WTC11 (cell line): ENCODE measurements around the gene ADCK2. TPM values are rescaled to one million over a fixed set of nuclear protein-coding genes. Genes with fewer than 3 reads are reported as not detected.

Experiments
- ATF1 ChIP-seq: sonication (generic); formaldehyde crosslinking; IDR thresholded peaks from 2 replicates; pipeline ENCODE4 v1.8.1; 2023; ENCODE audit warnings: mild to moderate bottlenecking, moderate library complexity, missing genetic modification reagents
- CREM ChIP-seq: sonication (generic); formaldehyde crosslinking; IDR thresholded peaks from 2 replicates; pipeline ENCODE4 v1.8.1; 2022; ENCODE audit warnings: mild to moderate bottlenecking, missing genetic modification reagents, moderate library complexity
- ELF4 ChIP-seq: sonication (generic); formaldehyde crosslinking; IDR thresholded peaks from 2 replicates; pipeline ENCODE4 v1.8.1; 2022; ENCODE audit warnings: low read depth, mild to moderate bottlenecking, moderate library complexity, missing genetic modification reagents
- GABPB1 ChIP-seq: sonication (generic); formaldehyde crosslinking; IDR thresholded peaks from 2 replicates; pipeline ENCODE4 v1.8.1; 2023; ENCODE audit warnings: mild to moderate bottlenecking, missing genetic modification reagents
- GTF2I ChIP-seq: fragments of 250-450 bp; sonication (Bioruptor Pico); conservative IDR thresholded peaks from 2 replicates; pipeline ENCODE4 v1.4.0; 2021; ENCODE audit warnings: mild to moderate bottlenecking
- HMGA2 ChIP-seq: fragments of 250-450 bp; sonication (Bioruptor Pico); IDR thresholded peaks from 2 replicates; pipeline ENCODE4 v1.4.0; 2021; ENCODE audit warnings: mild to moderate bottlenecking, moderate library complexity
- IRF2 ChIP-seq: sonication (generic); formaldehyde crosslinking; IDR thresholded peaks from 2 replicates; pipeline ENCODE4 v1.8.0; 2022; ENCODE audit warnings: low read depth, missing genetic modification reagents, borderline replicate concordance
- JUN ChIP-seq: sonication (generic); formaldehyde crosslinking; IDR thresholded peaks from 2 replicates; pipeline ENCODE4 v1.8.0; 2023; ENCODE audit warnings: mild to moderate bottlenecking, missing genetic modification reagents
- NFATC4 ChIP-seq: fragments of 250-450 bp; sonication (Bioruptor Pico); IDR thresholded peaks from 2 replicates; pipeline ENCODE4 v1.9.0; 2021; ENCODE audit warnings: mild to moderate bottlenecking
- NR1H2 ChIP-seq: sonication (generic); formaldehyde crosslinking; IDR thresholded peaks from 2 replicates; pipeline ENCODE4 v1.9.0; 2021; ENCODE audit warnings: mild to moderate bottlenecking, moderate library complexity, missing genetic modification reagents
- NR3C1 ChIP-seq: sonication (generic); formaldehyde crosslinking; conservative IDR thresholded peaks from 2 replicates; pipeline ENCODE4 v1.8.1; 2023; ENCODE audit warnings: low read depth, mild to moderate bottlenecking, missing genetic modification reagents
- RORB ChIP-seq: fragments of 250-450 bp; sonication (Bioruptor Pico); IDR thresholded peaks from 2 replicates; pipeline ENCODE4 v1.9.0; 2021; ENCODE audit warnings: mild to moderate bottlenecking
- SMAD4 ChIP-seq: sonication (generic); formaldehyde crosslinking; IDR thresholded peaks from 2 replicates; pipeline ENCODE4 v1.8.0; 2022; ENCODE audit warnings: mild to moderate bottlenecking, missing genetic modification reagents
- SOX15 ChIP-seq: fragments of 250-450 bp; sonication (Bioruptor Pico); IDR thresholded peaks from 2 replicates; pipeline ENCODE4 v1.9.0; 2021; ENCODE audit warnings: mild to moderate bottlenecking
- TEAD4 ChIP-seq: sonication (generic); formaldehyde crosslinking; IDR thresholded peaks from 2 replicates; pipeline ENCODE4 v1.8.0; 2022; ENCODE audit warnings: mild to moderate bottlenecking, missing genetic modification reagents
- ZNF232 ChIP-seq: sonication (generic); formaldehyde crosslinking; IDR thresholded peaks from 2 replicates; pipeline ENCODE4 v1.8.0; 2022; ENCODE audit warnings: mild to moderate bottlenecking, missing genetic modification reagents
- ZNF423 ChIP-seq: fragments of 250-450 bp; sonication (Bioruptor Pico); IDR thresholded peaks from 2 replicates; pipeline ENCODE4 v2.1.2; 2022; ENCODE audit warnings: mild to moderate bottlenecking, moderate library complexity
- total RNA-seq: library from RNA; stranded (reverse); gene quantifications from 3 replicates; pipeline ENCODE4 v1.2.3, GENCODE V29; 2021
- TF ChIP-seq, protein P1 (sequence below): sonication (generic); formaldehyde crosslinking; IDR thresholded peaks from 2 replicates; pipeline ENCODE4 v1.8.1; 2022; ENCODE audit warnings: mild to moderate bottlenecking, missing genetic modification reagents, moderate library complexity, borderline replicate concordance
- TF ChIP-seq, protein P2 (sequence below): sonication (generic); formaldehyde crosslinking; IDR thresholded peaks from 2 replicates; pipeline ENCODE4 v1.8.0; 2023; ENCODE audit warnings: mild to moderate bottlenecking, missing genetic modification reagents
- TF ChIP-seq, protein P3 (sequence below): sonication (generic); formaldehyde crosslinking; conservative IDR thresholded peaks from 2 replicates; pipeline ENCODE4 v1.8.1; 2022; ENCODE audit warnings: mild to moderate bottlenecking, missing genetic modification reagents
- TF ChIP-seq, protein P4 (sequence below): sonication (generic); formaldehyde crosslinking; IDR thresholded peaks from 2 replicates; pipeline ENCODE4 v1.8.1; 2022; ENCODE audit warnings: low read depth, missing genetic modification reagents, borderline replicate concordance
- TF ChIP-seq, protein P5 (sequence below): fragments of 200-600 bp; IDR thresholded peaks from 2 replicates; pipeline ENCODE4 v1.8.0; 2022; ENCODE audit warnings: antibody characterized with exemption
- TF ChIP-seq, protein P6 (sequence below): fragments of 250-450 bp; sonication (Bioruptor Pico); IDR thresholded peaks from 2 replicates; pipeline ENCODE4 v2.1.2; 2022; ENCODE audit warnings: mild to moderate bottlenecking, moderate library complexity
- TF ChIP-seq, protein P7 (sequence below): sonication (generic); formaldehyde crosslinking; IDR thresholded peaks from 2 replicates; pipeline ENCODE4 v1.8.1; 2023; ENCODE audit warnings: mild to moderate bottlenecking, missing genetic modification reagents, moderate library complexity
- TF ChIP-seq, protein P8 (sequence below): fragments of 250-450 bp; sonication (Bioruptor Pico); IDR thresholded peaks from 2 replicates; pipeline ENCODE4 v1.9.0; 2021; ENCODE audit warnings: moderate library complexity, mild to moderate bottlenecking, inconsistent platforms, borderline replicate concordance
- TF ChIP-seq, protein P9 (sequence below): sonication (generic); formaldehyde crosslinking; IDR thresholded peaks from 2 replicates; pipeline ENCODE4 v1.8.0; 2022; ENCODE audit warnings: mild to moderate bottlenecking, missing genetic modification reagents

ADCK2 gene
- total RNA-seq, 1 experiment from 2014 or later: 12.7 TPM

DNA sequence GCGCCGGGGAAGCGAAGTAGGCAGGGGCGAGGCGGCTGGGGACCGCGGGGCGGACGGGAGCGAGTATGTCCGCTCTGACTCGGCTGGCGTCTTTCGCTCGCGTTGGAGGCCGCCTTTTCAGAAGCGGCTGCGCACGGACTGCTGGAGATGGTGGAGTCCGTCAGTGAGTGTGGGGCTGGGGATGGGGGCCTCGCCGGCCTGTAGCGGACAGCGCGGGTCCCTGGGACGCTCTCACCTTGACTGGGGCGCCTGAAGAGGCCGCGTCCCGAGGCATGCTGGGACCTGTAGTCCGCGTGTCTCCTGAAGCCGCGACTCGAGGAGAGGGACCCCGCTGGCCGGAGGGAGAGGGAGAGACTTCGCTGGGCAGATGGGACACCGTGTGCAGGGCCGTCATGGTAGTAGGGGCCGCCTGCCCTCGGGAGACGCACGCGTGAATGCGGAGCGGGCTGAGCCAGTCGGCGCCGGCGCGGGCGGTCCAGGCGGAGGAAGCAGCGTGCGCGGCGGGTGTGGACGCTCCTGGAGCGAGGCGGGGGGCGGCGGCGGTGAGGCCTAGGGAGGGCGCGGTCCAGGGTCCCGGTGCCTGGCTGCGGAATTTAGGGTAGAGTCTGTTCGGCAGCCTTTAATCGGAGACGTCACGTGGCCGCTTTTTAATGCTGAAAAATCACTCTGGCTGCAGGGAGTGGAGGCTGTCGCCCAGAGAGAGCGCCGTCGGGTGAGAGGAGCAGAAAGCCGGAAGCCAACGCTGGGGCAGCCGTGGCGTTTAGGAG lies 24.1 kb downstream of the ADCK2 start, which contains the start of gene NDUFB2 (continued):
- TF ChIP-seq, protein P1, sequence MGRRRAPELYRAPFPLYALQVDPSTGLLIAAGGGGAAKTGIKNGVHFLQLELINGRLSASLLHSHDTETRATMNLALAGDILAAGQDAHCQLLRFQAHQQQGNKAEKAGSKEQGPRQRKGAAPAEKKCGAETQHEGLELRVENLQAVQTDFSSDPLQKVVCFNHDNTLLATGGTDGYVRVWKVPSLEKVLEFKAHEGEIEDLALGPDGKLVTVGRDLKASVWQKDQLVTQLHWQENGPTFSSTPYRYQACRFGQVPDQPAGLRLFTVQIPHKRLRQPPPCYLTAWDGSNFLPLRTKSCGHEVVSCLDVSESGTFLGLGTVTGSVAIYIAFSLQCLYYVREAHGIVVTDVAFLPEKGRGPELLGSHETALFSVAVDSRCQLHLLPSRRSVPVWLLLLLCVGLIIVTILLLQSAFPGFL (CRISPR knock-in tag): no peak
- no peak for TF ChIP-seq RORB (CRISPR knock-in tag)
- no peak for TF ChIP-seq GTF2I (CRISPR knock-in tag)
- TF ChIP-seq NR3C1 (CRISPR knock-in tag): no peak
- TF ChIP-seq SMAD4: no peak
- TF ChIP-seq, protein P2, sequence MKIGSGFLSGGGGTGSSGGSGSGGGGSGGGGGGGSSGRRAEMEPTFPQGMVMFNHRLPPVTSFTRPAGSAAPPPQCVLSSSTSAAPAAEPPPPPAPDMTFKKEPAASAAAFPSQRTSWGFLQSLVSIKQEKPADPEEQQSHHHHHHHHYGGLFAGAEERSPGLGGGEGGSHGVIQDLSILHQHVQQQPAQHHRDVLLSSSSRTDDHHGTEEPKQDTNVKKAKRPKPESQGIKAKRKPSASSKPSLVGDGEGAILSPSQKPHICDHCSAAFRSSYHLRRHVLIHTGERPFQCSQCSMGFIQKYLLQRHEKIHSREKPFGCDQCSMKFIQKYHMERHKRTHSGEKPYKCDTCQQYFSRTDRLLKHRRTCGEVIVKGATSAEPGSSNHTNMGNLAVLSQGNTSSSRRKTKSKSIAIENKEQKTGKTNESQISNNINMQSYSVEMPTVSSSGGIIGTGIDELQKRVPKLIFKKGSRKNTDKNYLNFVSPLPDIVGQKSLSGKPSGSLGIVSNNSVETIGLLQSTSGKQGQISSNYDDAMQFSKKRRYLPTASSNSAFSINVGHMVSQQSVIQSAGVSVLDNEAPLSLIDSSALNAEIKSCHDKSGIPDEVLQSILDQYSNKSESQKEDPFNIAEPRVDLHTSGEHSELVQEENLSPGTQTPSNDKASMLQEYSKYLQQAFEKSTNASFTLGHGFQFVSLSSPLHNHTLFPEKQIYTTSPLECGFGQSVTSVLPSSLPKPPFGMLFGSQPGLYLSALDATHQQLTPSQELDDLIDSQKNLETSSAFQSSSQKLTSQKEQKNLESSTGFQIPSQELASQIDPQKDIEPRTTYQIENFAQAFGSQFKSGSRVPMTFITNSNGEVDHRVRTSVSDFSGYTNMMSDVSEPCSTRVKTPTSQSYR (CRISPR knock-in tag): no peak
- TF ChIP-seq, protein P3, sequence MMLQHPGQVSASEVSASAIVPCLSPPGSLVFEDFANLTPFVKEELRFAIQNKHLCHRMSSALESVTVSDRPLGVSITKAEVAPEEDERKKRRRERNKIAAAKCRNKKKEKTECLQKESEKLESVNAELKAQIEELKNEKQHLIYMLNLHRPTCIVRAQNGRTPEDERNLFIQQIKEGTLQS (CRISPR knock-in tag): no peak
- TF ChIP-seq, protein P4, sequence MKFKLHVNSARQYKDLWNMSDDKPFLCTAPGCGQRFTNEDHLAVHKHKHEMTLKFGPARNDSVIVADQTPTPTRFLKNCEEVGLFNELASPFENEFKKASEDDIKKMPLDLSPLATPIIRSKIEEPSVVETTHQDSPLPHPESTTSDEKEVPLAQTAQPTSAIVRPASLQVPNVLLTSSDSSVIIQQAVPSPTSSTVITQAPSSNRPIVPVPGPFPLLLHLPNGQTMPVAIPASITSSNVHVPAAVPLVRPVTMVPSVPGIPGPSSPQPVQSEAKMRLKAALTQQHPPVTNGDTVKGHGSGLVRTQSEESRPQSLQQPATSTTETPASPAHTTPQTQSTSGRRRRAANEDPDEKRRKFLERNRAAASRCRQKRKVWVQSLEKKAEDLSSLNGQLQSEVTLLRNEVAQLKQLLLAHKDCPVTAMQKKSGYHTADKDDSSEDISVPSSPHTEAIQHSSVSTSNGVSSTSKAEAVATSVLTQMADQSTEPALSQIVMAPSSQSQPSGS (CRISPR knock-in tag): no peak
- TF ChIP-seq GABPB1 (CRISPR knock-in tag): peak; percentile 28; the same call in 1 of the 2 replicates
- TF ChIP-seq CREM (CRISPR knock-in tag): peak; percentile 93
- peak; percentile 91 for TF ChIP-seq ZNF232 (CRISPR knock-in tag)
- no peak for TF ChIP-seq JUN (CRISPR knock-in tag)
- no peak for TF ChIP-seq HMGA2 (CRISPR knock-in tag)
- TF ChIP-seq, protein P5, sequence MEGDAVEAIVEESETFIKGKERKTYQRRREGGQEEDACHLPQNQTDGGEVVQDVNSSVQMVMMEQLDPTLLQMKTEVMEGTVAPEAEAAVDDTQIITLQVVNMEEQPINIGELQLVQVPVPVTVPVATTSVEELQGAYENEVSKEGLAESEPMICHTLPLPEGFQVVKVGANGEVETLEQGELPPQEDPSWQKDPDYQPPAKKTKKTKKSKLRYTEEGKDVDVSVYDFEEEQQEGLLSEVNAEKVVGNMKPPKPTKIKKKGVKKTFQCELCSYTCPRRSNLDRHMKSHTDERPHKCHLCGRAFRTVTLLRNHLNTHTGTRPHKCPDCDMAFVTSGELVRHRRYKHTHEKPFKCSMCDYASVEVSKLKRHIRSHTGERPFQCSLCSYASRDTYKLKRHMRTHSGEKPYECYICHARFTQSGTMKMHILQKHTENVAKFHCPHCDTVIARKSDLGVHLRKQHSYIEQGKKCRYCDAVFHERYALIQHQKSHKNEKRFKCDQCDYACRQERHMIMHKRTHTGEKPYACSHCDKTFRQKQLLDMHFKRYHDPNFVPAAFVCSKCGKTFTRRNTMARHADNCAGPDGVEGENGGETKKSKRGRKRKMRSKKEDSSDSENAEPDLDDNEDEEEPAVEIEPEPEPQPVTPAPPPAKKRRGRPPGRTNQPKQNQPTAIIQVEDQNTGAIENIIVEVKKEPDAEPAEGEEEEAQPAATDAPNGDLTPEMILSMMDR: no peak
- peak; percentile 57; the same call in 1 of the 2 replicates for TF ChIP-seq IRF2
- TF ChIP-seq, protein P6, sequence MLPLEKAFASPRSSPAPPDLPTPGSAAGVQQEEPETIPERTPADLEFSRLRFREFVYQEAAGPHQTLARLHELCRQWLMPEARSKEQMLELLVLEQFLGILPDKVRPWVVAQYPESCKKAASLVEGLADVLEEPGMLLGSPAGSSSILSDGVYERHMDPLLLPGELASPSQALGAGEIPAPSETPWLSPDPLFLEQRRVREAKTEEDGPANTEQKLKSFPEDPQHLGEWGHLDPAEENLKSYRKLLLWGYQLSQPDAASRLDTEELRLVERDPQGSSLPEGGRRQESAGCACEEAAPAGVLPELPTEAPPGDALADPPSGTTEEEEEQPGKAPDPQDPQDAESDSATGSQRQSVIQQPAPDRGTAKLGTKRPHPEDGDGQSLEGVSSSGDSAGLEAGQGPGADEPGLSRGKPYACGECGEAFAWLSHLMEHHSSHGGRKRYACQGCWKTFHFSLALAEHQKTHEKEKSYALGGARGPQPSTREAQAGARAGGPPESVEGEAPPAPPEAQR (CRISPR knock-in tag): no peak
- TF ChIP-seq, protein P7, sequence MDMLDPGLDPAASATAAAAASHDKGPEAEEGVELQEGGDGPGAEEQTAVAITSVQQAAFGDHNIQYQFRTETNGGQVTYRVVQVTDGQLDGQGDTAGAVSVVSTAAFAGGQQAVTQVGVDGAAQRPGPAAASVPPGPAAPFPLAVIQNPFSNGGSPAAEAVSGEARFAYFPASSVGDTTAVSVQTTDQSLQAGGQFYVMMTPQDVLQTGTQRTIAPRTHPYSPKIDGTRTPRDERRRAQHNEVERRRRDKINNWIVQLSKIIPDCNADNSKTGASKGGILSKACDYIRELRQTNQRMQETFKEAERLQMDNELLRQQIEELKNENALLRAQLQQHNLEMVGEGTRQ (CRISPR knock-in tag): no peak; the same call in 1 of the 2 replicates
- TF ChIP-seq, protein P8, sequence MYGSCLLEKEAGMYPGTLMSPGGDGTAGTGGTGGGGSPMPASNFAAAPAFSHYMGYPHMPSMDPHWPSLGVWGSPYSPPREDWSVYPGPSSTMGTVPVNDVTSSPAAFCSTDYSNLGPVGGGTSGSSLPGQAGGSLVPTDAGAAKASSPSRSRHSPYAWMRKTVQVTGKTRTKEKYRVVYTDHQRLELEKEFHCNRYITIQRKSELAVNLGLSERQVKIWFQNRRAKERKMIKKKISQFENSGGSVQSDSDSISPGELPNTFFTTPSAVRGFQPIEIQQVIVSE (CRISPR knock-in tag): no peak
- TF ChIP-seq ELF4: no peak
- no peak for TF ChIP-seq TEAD4 (CRISPR knock-in tag)
- TF ChIP-seq NR1H2 (CRISPR knock-in tag): no peak
- TF ChIP-seq ZNF423 (CRISPR knock-in tag): peak; percentile 70
- 0 out of 2 replicates have a peak, but pooled peaks have one; percentile 41 for TF ChIP-seq ATF1
- TF ChIP-seq SOX15: no peak
- no peak for TF ChIP-seq NFATC4
- TF ChIP-seq, protein P9, sequence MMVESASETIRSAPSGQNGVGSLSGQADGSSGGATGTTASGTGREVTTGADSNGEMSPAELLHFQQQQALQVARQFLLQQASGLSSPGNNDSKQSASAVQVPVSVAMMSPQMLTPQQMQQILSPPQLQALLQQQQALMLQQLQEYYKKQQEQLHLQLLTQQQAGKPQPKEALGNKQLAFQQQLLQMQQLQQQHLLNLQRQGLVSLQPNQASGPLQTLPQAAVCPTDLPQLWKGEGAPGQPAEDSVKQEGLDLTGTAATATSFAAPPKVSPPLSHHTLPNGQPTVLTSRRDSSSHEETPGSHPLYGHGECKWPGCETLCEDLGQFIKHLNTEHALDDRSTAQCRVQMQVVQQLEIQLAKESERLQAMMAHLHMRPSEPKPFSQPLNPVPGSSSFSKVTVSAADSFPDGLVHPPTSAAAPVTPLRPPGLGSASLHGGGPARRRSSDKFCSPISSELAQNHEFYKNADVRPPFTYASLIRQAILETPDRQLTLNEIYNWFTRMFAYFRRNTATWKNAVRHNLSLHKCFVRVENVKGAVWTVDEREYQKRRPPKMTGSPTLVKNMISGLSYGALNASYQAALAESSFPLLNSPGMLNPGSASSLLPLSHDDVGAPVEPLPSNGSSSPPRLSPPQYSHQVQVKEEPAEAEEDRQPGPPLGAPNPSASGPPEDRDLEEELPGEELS: peak; percentile 76; the same call in 1 of the 2 replicates
